ENCODE measurements around the gene TAS2R8.
"Not testable (repeated sequence)": the region's sequence is repeated elsewhere in the genome, so short reads cannot be mapped to it uniquely, and the experiment has no call there.

Gene TAS2R8, protein sequence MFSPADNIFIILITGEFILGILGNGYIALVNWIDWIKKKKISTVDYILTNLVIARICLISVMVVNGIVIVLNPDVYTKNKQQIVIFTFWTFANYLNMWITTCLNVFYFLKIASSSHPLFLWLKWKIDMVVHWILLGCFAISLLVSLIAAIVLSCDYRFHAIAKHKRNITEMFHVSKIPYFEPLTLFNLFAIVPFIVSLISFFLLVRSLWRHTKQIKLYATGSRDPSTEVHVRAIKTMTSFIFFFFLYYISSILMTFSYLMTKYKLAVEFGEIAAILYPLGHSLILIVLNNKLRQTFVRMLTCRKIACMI

DNA sequence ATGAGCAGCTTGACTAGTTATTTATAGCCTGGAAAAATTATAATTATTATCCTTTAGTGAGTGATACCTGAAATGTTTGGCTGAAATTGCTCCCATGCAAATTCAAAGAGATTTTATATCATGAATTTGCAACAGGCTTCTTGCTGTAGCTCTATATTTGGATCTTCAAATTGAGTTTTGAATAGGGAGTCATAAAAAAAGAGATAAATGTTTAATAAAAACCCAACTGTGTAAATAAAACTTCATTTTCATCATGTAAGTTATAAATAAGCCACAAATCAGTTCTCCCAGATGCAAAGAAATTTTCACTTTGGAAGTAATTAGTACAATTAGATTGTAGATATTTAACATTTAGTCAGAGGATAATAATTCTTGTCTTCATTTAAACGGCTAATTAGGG lies at the start of gene TAS2R8:
TSS of gene TAS2R8 (minus strand) at position 101 of the 400 bp plus-strand sequence. CDS start 306 bp downstream, outside the sequence.
- DNase-seq, result no peak

DNA sequence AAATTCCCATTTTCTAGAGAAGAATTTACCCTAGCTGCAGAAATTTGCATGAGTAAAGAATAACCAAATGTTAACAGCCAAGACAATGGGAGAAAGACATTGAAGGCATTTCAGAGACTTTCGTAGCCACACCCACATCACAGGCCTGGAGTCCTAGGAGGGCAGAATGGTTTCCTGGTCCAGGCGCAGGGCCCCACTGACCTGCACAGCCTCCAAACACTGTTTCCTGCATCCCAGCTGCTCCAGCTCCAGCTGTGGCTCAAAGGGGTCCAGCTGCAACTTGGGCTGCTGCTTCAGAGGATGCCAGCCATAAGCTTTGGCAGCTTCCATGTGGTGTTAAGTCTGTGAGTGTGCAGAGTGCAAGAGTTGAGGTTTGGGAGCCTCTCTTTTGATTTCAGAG lies 48.7 kb upstream of the TAS2R8 start:
- no peak for DNase-seq

DNA sequence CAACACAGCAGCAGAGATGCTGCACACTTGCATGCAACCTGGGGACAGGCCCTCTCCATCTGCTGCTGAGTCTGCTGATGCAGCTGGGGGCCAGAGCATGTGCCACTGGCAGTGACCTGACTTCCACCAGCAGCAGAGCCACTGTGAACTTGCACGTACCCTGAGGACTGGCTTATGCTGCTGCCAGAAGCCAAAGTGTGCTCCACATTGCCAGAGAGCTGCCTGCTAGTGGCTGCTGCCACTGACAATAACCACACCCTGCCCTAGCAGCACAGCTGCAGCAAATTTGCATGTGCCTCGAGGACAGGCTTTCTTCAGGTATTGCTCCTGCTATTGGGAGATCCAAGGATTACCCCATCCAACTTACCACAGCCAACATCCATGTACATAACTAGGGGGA lies 46.7 kb upstream of the TAS2R8 start:
- no peak for DNase-seq

DNA sequence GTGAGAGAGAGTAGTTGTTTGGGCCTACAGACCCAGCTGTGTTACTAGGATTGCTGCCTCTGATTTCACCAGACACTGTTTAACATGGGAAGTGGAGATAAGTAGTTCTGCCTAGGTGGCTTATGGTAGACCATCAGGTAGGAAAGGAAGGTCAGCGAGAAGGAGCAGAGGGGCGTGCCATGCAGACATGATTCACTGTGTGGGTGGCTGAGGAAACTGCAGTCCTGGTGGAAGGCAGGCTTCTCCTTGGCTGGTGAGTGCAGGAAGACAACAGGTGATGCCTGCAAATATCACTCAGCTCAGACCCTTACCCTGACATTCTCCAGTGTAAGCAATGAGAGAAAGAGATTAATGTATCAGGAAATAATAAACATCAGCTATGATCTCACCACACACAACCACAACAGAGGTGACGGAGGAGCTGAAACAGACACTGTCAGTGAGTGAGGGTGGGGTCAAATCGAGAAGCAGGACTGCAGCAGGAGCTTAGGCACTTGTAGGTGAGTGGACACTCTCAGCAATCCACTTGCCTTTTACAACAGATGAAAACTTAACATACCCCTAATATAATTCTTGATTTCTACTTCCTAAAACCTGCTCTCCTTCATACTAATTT lies 44.3 kb upstream of the TAS2R8 start:
- DNase-seq, result no peak

DNA sequence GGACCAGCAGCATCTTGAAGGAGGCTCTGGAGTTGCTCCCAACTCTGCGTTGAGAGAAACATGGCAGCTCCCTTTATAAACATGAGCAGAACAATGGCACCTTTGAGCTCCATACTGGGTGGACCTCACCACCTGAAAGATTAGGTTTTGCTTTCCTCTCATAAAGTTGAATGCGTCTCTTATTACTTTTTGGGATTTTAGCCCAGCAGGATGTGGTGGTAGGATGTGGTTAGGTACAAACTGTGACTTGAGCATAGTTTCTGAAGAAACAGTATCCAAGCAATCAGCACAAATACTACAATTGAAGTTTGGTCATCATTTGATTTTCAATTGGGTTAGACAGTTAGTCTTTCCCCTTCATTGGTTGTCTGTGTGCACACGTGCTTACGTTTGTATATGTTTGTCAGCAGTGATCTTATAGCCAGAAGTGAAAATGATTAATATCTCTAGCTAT lies 42.4 kb upstream of the TAS2R8 start, which contains the start of gene PRR4:
TSS of gene PRR4 (minus strand) at position 51 of the 454 bp plus-strand sequence. CDS start at position 13, 38 bp downstream.
- DNase-seq, result no peak

DNA sequence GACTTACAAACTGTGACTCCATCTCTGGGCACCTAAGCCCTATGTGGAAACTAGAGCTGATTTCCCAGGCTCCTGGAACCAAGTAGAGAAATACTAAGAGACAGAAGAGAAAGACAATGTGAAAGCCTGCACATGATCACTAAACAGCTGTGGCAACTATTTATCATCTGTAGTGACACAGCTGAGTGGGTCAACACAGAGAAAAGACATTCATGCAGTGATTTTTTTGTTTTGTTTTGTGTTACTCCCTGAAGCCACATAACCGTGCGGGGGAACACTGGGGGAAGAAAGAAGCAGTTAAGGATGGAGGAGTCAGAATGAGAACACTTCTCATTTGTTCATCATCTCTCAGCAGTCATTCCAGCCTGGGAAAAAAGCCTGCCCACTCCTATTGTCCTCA lies 40.7 kb upstream of the TAS2R8 start:
- no peak for DNase-seq

DNA sequence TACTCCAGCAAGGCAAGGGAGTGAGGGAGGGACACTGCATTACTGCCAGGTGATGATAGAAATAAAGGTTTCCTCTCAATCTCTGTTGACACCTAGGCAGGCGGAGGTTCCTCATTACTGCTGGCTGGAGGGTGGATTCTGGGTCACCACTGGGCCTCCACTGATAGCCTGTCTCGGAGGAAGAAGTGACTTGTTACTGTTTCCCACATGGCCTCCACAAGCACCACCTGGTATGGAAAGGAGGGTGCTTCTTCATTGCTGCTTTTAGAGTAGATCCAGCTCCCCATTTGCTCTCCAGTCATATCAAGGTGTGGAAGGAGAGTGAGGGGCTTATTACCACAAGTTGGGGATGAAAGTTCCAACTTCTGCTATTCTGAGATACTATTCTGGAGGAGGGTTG lies 35.8 kb upstream of the TAS2R8 start:
- no peak for DNase-seq

DNA sequence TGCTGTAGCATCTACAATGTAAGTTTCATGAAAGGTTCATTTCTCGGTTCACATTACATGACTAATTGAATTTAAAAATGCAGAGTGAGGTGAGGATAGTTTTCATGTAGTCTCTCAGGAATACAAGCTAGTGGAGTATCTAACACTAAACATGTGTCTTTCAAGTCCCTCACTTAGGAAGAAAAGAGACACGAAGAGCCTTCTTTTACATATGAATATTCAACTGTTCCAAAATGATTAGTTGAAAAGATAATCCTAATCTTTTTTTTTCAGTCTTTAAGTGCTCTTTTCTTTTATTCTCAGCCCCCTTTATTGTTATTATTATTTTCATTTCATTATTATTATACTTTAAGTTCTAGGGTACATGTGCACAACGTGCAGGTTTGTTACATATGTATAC lies 31.4 kb upstream of the TAS2R8 start:
- DNase-seq, result no peak

DNA sequence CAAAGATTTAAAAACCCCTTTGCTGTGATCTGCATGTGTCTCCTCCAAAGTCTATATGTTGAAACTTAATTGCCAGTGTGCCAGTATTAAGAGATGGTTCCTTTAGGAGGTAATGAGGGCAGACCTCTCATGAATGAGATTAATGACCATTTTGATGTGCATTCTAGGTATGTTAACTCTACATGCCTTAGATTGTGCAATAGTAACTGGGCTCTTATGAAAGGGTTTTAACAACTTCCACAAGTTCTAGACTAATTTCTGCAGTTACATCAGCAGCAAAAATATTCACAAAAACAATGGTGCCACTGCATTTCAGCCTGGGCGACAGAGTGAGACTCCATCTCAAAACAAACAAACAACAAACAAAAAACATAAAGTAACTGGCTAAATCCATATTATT lies 22.9 kb upstream of the TAS2R8 start:
- no peak for DNase-seq

DNA sequence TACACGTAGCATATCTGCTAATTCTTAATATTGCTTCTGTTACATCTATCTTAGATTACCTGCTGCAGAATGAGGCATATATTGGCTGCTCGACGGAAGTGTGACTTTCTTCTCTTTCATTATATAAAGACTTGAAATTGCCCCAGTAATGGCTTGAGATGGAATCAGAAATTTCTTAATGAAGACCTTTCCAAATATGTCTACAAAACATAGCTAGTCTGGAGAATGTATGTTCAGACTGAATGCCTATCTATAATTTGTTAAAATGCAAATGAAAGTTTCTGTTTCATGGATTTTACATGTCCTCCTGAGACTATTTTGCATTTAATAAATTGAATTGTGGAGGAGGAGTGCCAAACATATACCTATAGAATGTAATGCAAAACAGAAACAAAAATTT lies 19.2 kb upstream of the TAS2R8 start, which contains the start of gene TAS2R10:
TSS of gene TAS2R10 (minus strand) at position 101 of the 400 bp plus-strand sequence. CDS start at position 12, 89 bp downstream.
- DNase-seq, result no peak

DNA sequence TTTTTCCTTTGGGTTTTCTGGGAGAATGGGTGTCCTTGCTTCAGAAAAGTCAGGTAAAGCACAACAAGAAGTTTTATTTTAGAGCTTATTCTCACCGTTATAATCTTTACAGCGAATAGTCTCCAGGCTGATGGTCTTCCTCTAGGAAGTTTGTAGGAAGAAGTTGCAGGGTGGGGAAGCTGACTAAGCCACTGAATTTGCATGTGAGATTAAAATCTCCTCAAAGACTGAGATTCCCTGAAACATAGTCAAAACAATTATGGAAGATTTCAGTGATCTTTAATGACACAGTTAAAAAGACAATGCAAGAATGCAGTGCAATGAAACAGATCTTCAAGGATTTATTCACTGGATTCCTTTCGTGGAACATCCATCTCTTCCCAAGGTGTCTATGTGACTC lies 17.9 kb upstream of the TAS2R8 start:
- DNase-seq, result no peak

DNA sequence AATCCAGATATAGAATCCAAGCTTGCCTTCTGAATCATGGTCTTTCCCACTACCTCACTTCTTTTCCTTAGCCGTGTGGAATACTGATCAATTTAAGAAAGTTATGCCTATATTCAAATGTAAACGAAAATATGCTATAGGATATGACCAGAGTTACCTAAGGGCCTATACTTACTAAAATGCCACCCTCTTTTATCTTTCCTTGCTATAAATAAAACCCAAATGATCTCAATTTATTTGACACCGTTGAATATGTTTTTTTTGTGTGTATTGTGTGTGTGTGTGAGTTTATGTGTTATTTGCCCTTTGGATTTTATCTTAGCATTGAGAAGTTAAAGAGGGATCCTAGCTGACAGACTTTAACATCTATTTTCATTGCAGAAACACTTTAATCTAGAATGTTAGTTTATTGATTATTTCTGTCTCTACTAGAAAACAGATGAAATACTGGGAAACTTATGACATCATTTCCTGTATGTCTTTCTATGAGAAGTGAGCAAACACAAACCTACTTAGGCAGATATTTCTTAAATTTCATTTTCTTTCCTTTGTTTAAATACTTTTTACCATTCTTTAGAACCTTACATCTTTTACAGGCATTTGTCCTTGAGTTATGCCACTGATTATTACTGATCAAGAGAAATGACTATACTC lies 4.9 kb upstream of the TAS2R8 start:
- DNase-seq, result no peak

DNA sequence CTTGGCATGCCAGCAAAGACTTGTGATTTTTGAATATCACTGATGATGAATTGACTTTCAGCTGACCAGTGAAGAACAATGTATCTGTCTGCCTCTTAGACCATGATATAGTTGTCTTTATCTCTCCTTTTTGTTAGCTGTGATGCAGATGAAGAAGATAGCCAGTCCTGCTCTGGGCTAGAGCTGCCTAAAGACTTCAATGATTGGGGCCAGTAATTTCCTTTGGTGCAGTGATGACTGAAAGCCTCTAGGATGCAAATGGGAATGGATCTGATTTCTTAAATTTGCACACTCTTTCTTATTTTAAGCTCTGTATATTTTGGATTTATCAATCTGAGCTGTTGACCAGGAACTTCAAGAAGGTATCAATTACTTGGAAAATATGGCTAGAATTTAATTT lies 3.0 kb upstream of the TAS2R8 start, which contains the start of gene TAS2R9:
TSS of gene TAS2R9 (minus strand) at position 101 of the 400 bp plus-strand sequence. CDS start at position 8, 93 bp downstream.
- no peak for DNase-seq

DNA sequence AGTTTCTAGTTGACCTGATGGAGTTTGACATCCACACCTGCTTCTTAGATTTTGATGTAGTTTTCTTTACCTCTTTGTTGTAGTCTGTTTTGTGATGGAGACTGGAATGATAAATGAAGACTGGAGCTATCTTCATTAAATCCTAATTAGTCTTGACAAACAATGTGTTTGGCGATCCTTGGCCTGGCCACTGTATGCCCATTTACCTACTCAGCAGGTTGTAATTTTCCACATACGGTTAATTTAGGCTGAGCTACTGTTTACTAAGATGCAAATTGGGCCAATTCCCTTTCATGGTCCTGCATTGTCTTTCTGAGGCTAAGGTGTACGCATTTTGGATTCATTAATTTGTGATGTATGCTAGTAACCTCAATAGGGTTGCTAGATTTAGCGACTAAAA lies 4.5 kb downstream of the TAS2R8 start, which contains the start of gene TAS2R7:
TSS of gene TAS2R7 (minus strand) at position 41 of the 400 bp plus-strand sequence. CDS start 57 bp downstream, outside the sequence.
- no peak for DNase-seq

DNA sequence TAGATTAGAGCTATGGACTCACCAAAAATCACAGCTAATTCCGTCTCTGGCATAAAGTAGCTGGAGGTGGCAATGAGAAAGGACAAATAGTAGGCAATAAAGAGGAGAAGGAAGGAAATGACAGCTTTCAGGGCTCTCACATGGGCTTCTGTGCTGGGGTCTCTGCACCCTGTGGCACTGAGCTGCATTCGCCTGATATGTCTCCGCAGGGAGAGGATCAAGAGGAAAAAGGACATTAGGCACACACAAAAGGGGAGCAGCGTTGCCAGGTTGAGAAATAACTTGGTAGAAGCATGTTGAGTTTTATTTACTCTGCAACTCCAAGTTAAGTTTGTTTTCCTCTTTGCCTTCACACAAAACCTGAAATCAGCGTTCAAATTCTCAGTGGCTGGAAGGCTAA lies 5.3 kb downstream of the TAS2R8 start:
- no peak for DNase-seq

DNA sequence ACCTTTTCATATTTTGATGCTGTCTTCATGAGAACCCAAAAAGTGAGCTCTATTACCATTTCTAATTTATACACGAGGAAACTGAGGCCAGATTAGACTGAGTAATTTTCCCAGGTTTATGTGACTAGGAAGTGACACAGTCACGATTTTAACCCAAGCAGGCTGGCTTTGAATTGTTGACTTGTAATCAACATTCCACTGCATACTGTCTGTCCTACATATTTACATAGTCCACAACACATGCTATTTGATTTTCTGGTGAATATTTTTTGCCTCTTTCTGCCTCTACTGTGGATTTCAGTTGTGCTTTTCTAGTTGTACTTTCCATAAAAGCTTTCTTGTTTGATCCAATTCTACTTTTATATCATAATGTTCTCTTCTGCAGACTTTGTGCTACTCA lies 12.9 kb downstream of the TAS2R8 start:
- DNase-seq, result no peak

DNA sequence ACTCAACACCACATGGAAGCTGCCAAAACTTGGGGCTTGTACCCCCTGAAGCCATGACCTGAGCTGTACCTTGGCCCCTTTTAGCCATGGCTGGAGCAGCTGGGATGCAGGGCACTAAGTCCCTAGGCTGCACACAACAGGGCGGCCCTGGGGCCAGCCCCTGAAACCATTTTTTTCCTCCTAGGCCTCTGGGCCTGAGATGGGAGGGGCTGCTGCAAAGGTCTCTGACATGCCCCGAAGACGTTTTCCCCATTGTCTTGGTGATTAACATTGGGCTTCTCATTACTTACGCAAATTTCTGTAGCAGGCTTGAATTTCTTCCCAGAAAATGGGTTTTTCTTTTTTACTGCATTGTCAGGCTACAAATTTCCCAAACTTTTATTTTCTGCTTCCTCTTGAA lies 15.3 kb downstream of the TAS2R8 start:
- DNase-seq, result not testable (repeated sequence)

DNA sequence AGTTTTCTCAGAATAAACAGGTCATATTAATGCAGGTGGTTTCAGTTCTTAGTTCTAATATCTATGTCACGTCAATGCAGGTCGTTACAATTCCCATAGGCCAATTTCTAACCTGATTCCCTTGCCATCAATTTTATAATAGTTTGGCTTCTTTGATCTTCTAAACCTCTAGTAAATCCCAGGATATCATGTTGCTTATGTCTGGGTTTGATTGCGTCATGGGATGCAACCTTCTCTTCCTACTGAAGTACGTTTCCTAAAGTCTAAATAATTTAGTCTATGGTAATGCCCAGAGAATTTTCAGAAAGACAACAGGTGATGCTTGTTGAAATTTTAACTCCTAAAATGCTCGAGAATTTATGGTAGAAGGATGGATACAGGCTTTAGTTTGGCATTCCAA lies 23.8 kb downstream of the TAS2R8 start:
- no peak for DNase-seq

DNA sequence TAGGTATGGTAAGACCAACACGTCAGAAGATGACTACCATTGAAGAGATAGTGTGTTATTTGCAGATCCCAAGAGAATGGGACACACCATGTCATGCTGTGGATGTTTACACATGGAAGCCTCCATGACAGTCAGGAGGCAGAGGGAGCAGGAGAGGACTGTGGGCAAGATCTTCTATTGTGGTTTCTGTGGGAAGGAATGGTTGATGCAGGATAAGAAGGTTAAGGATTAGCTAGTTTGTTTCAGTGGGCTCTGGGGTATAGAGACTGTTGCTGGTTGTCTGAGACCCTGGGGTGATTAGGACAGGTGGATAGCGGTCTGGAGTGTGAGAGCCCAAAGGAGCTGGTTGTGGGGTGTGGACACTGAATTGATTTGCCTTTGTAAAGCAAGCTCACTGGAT lies 28.0 kb downstream of the TAS2R8 start:
- DNase-seq, result no peak

DNA sequence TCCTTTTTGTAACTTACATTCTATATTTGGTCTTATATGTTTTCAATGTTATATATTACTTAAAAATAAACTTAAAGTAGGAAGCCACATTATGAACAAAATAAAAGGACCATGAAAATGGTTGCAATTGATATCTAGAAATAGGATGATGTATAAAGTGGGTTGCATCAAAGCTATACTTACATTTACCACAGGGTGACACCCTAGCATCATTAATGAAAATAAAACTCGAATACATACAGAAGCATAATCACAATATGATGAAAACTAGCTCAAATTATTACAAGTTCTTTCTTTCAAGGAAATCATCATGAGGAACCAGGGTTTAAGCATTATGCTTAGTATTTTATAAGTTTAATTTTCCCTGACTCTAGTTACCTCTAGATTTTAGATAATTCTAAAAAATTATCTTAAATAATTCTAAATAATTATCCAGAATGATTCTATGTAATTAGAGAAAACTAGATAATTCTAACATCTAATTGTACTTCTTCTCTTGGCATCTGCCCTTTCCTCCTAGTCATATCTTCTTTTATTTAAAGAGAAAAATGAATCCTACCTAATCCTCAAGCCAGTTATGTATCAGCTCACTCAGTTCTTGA lies 35.9 kb downstream of the TAS2R8 start:
- DNase-seq, result peak; percentile 71

DNA sequence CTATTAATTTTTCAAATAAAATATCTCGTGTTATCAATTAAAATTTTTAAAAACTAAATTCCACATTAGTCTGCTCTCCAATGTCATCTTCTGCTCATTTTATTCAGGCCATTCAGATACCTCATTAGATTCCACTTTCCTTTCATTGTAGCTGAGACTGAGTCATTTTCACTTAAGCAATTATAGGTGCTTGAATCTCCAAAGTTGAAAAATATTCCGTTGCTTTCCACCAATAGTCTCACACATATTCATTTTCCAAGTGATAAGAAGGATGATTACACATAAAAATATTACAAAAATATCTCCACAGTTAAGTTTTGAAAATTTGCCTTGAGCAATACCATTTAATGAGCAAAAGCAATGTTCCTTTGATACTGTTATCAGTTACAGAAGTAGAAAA lies 47.4 kb downstream of the TAS2R8 start:
- no peak for DNase-seq

DNA sequence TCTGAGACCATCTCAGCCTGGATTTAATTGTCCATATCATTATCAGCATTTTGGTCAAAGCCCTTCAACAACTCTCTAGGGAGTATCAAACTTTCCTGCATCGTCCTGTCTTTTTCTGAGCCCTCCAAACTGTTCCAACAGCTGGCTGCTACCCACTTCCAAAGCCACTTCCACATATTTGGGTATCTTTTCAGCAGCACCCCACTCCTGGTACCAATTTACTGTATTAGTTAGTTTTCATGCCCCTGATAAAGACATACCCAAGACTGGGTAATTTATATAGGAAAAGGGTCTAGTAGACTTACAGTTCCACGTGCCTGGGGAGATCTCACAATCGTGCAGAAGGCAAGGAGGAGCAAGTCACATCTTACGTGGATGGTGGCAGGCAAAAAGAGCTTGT lies 50.9 kb downstream of the TAS2R8 start:
- DNase-seq, result no peak
